ENCODE measurements around the gene KHK.
A peak's percentile ranks its signal among the peaks of the same experiment; 100 is the strongest.
"Not testable (repeated sequence)": the region's sequence is repeated elsewhere in the genome, so short reads cannot be mapped to it uniquely, and the experiment has no call there.

The KHK gene

DNA sequence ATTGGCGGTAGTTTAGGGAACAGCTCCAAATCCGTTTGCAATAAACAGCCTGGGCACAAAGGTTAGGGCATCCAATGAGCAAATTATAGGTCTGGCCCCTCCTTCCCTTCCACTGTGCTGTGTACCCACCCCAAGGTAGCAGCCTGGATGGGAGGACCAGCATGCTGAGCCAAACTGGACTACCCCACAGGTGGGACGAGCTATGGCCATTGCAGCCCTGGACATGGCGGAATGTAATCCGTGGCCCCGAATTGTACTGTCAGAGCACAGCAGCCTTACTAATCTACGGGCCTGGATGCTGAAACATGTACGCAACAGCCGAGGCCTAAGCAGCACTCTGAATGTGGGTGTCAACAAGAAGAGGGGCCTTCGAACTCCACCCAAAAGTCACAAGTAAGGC is 28.4 kb upstream of the KHK start:
- DNase-seq (ENCODE audit: low read depth), result no peak
- H3K4me3 ChIP-seq (ENCODE audit: low read depth, low read length), result no peak overlapping the region

- no peak for DNase-seq (ENCODE audit: low read depth)
- no peak overlapping the region for H3K4me3 ChIP-seq (ENCODE audit: low read depth, low read length)
These were observed 27.3 kb upstream of the KHK start for GRCh38 chr2:27059141-27059820.

GRCh38 chr2:27060323-27060722 is 26.2 kb upstream of the KHK start:
- no peak for DNase-seq (ENCODE audit: low read depth)

GRCh38 chr2:27065128-27065527 is 21.4 kb upstream of the KHK start:
- DNase-seq (ENCODE audit: low read depth), result no peak
- H3K4me3 ChIP-seq (ENCODE audit: low read depth, low read length), result no peak overlapping the region

More at GRCh38 chr2:27060323-27060722, 26.2 kb upstream of the KHK start:
- no peak overlapping the region for H3K4me3 ChIP-seq (ENCODE audit: low read depth, low read length)

- no peak for DNase-seq (ENCODE audit: low read depth)
- H3K4me3 ChIP-seq (ENCODE audit: low read depth, low read length), result no peak overlapping the region
These were observed 19.2 kb upstream of the KHK start for GRCh38 chr2:27067385-27067784.

DNA sequence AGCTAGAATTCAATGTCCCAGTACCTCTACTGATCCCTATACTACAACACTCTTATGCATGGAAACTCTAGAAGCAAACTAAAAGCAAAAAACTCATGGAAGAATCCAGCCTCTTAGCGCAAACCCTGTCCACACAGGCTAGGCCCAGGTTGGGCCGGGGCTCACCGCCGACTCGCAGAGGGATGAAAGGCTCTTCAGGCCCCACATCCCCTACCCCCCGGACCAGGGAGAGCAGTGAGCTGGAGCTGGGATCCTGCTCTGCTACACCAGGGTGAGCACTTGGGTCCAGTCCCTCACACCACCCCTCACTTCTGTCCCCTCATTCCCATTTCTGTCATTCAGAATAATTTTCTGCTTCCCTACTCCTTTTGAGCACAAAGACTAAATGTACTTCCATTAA is 17.1 kb upstream of the KHK start:
- H3K4me3 ChIP-seq (ENCODE audit: low read depth, low read length), result no peak overlapping the region
- DNase-seq (ENCODE audit: low read depth), result no peak

DNA sequence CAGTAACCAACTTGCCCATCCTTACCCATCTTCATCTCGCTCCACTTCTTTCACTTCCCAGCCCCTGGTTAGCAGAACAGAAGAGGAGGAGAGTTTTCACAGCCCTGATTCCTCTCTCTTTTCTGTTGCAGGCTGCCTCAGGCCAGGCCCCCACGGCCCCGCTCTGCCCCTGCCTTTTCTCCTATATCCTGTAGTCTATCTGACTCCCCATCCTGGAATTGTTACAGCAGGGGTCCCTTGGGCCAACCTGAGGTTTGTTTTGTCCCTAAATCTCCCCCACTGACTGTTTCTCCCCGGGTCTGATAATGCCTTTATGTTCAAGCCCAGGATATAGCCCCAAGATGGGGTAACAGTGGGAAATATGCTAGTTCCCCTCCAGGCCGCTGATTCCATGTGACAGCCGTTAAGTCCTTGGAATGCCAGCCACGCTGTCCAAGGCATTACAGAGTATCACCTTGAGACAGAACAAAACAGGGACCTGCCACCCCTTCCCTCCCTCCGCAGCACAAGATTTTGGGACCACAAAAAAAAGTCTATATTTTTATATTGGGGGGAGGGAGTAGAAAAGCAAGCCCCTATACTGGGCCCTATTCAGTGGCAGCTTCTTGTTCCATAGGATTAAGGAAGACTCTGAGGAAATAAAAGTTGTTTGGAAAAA is 16.5 kb upstream of the KHK start:
- no peak for DNase-seq (ENCODE audit: low read depth)
- peak overlapping the region; percentile 91 for H3K4me3 ChIP-seq (ENCODE audit: low read depth, low read length)

GRCh38 chr2:27070653-27071276 is 15.8 kb upstream of the KHK start:
- no peak for DNase-seq (ENCODE audit: low read depth)
- H3K4me3 ChIP-seq (ENCODE audit: low read depth, low read length), result peak overlapping the region; percentile 91

GRCh38 chr2:27071277-27071989 is 15.1 kb upstream of the KHK start, which contains the start of gene OST4:
Gene OST4, minus strand, starts transcription at chr2:27071654.
- peak within 1 kb of the TSS; percentile 91 for H3K4me3 ChIP-seq (ENCODE audit: low read depth, low read length)
- peak; percentile 71 for DNase-seq (ENCODE audit: low read depth)

DNA sequence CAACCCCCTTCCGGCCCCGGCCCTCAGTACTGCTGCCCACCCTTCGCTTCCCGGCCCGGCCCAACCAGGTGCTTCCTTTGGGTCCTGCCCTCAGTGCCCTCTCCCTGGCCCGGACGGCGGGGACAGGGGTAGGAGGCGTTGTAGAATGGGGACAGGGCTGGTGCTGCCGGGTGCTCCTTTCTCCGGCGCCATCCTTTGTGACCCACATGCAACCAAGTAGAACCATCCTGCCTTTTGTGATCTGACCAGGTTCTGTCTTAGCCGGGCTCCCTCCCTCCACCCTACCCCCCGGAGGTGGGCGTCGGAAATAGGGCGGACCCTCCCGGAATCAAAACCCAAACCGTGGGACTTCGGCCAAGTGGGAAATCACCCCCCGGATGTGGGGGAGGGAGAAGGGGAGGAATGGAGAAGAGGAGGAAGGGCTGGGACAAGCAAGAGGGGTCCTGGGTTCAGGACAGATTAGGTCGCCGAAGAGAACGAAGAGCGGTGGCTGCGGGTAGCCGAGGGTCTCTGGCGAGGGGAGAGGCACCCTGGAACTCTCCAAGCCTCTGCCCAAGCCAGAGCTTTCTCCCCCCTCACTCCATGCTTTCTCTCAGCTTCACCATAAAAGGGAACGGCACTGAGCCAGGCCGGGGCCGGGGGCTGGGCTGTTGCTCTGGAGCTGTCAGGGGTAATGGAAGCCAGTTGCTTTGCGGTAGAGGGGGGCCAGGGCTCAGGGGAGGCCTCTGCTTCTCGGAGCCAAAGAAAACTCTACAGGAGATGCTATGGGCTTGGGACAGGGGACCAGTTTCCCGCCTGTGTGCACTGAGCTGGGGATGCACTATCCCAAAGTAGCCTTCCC is 14.4 kb upstream of the KHK start:
- DNase-seq (ENCODE audit: low read depth), result peak; percentile 70

GRCh38 chr2:27072920-27073319 is 13.7 kb upstream of the KHK start:
- peak; percentile 55 for DNase-seq (ENCODE audit: low read depth)
- H3K4me3 ChIP-seq (ENCODE audit: low read depth, low read length), result no peak overlapping the region

More for the DNA sequence above, 14.4 kb upstream of the KHK start:
- H3K4me3 ChIP-seq (ENCODE audit: low read depth, low read length), result peak overlapping the region; percentile 57

DNA sequence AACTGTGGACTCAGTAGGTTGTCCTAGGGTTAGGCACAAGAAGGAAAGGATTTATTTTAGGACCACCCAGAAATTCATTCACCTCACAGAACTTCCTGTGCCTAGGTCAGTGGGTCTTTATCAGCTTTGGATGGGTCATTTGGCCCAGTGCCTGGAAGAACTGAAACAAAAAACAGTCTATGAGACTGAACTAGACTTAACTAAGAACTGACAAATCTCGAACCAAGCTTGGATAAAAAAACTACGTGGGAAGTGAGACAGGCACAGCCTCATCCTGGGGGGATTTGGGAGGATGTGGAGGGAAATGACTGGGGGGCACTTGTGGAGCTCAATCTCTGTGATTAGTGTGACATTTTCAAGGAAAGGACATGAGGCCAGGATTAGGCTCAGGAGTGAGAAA is 12.8 kb upstream of the KHK start:
- H3K4me3 ChIP-seq (ENCODE audit: low read depth, low read length), result no peak overlapping the region
- DNase-seq (ENCODE audit: low read depth), result no peak

DNA sequence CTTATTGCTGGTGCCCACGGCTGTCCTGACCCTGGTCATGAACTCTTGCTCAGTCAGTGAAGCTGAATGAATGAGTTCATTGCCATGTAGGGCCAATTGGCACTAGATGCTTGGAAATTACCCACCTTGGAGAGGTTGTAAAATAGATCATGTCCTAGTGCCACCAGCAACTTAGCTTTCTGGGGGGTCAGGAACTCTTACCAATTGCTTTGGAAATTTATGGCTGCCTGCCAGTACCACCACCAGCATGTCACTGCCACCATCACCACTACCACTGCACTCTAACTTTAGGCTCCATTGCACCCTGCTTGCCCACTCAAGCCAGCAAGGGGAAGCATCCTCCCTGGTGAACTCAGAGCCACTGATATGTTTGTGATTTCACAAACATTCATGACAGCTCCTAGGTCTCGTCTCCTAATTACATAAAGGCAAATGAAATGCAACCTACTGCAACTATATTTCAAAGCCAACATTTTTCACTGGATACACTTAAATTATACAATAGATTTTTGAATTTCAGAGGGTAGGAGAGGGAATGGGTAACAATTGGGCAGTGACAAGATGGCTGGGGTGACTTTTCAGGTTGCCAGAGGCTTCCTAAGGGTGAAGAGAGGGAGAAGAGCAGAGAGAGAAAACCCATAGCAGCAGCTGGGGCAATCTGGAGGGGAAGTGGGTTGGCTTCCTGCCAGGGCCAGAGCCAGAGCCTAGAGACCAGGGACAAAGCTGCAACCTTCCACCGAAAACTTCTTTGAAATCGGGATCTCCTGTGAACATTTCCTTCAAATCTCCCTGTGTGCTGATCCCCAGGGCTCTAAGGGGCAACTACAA is 11.6 kb upstream of the KHK start:
- H3K4me3 ChIP-seq (ENCODE audit: low read depth, low read length), result no peak overlapping the region
- DNase-seq (ENCODE audit: low read depth), result no peak

GRCh38 chr2:27075566-27075871 is 11.1 kb upstream of the KHK start:
- DNase-seq (ENCODE audit: low read depth); H3K4me3 ChIP-seq (ENCODE audit: low read depth, low read length): not testable (repeated sequence)

GRCh38 chr2:27076323-27076722 is 10.2 kb upstream of the KHK start:
- no peak for DNase-seq (ENCODE audit: low read depth)
- H3K4me3 ChIP-seq (ENCODE audit: low read depth, low read length), result no peak overlapping the region

- no peak overlapping the region for H3K4me3 ChIP-seq (ENCODE audit: low read depth, low read length)
- DNase-seq (ENCODE audit: low read depth), result no peak
These were observed 9.3 kb upstream of the KHK start for GRCh38 chr2:27077231-27077630.

DNA sequence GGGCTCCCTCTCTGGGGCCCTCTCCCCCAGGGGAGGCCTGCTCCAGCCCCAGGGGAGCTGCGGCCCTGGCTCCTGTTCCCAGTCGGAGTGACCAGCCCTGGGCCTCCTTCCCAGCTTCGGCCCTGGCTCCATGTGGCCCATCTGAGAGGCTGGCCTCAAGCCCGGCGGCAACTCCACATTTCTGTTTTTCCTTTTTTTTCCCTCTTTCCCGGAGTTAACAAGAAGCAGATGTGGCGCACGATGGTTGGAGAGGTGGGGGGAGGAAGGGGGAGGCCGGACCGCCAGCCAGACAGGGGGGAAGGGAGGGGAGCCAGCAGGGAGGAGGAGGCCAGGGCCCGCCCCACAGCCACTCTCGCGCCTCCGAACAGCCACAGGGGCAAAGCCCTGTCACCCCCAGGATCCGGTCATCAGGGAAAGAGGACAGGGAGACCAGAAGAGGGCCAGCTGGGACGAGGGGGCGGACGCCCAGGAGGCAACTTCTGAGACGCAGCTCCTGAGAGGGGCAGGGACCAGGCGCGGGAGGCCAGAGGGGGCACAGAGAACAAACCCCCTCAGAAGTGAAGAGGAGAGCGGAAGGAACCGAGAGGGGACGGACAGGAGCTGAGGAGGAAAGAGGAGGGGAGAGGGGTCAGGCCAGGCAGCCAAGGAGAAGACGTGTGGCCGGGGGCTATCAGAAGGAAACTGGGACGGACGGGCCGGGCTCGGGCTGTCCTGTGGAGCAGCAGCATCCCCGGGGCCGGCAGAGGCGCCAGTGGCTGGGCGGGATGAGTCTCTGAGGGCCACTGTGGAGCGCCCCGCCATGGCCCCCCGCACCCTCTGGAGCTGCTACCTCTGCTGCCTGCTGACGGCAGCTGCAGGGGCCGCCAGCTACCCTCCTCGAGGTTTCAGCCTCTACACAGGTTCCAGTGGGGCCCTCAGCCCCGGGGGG is 8.0 kb upstream of the KHK start, which contains the start of gene EMILIN1:
Gene EMILIN1, plus strand, starts transcription at position 349 of the 928 bp plus-strand sequence. Its CDS starts 451 bp downstream, at position 800.
- peak; percentile 83 for DNase-seq (ENCODE audit: low read depth)
- H3K4me3 ChIP-seq (ENCODE audit: low read depth, low read length), result peak within 1 kb of the TSS; percentile 84

Measured in skeletal muscle cell (primary cell).